Endodermal cell (in vitro differentiated cells): ENCODE measurements around the gene SGCD. TPM values are rescaled to one million over a fixed set of nuclear protein-coding genes. Genes with fewer than 3 reads are reported as not detected.

Source experiments
- DNase-seq: peaks from one replicate; pipeline ENCODE4 v3.0.0-alpha.2; 2017
- H3K27ac ChIP-seq: 2 replicates; pipeline ENCODE4 v1.5.1; 2013; ENCODE audit warnings: mild to moderate bottlenecking, low read depth, low read length, moderate library complexity
- H3K27me3 ChIP-seq: 2 replicates; pipeline ENCODE4 v1.6.1; 2013; ENCODE audit warnings: mild to moderate bottlenecking, low read length, moderate library complexity; ENCODE audit not compliant: insufficient read depth, control insufficient read depth, poor library complexity, severe bottlenecking
- H3K36me3 ChIP-seq: 2 replicates; pipeline ENCODE4 v1.7.0; 2013; ENCODE audit warnings: mild to moderate bottlenecking, low read length, moderate library complexity; ENCODE audit not compliant: control insufficient read depth, insufficient read depth
- H3K4me1 ChIP-seq: one replicate; pipeline ENCODE4 v1.7.0; 2013; ENCODE audit warnings: low read length; ENCODE audit not compliant: control insufficient read depth, insufficient read depth
- H3K4me3 ChIP-seq: 2 replicates; pipeline ENCODE4 v1.5.1; 2013; ENCODE audit warnings: mild to moderate bottlenecking, low read length, moderate library complexity
- H3K9ac ChIP-seq: 2 replicates; pipeline ENCODE4 v1.6.1; 2013; ENCODE audit warnings: mild to moderate bottlenecking, low read length, moderate library complexity; ENCODE audit not compliant: poor library complexity, severe bottlenecking; ENCODE audit errors: extremely low read depth
- H3K9me3 ChIP-seq: 2 replicates; pipeline ENCODE4 v1.6.1; 2013; ENCODE audit warnings: mild to moderate bottlenecking, low read length, moderate library complexity; ENCODE audit not compliant: control insufficient read depth
- H3K27ac Mint-ChIP-seq: 2 replicates; pipeline ENCODE4 v1.8.0; 2020; ENCODE audit warnings: mixed read lengths
- H3K27me3 Mint-ChIP-seq: 2 replicates; pipeline ENCODE4 v1.8.0; 2021; ENCODE audit warnings: mild to moderate bottlenecking, mixed read lengths; ENCODE audit not compliant: insufficient read depth
- H3K36me3 Mint-ChIP-seq: 2 replicates; pipeline ENCODE4 v1.8.0; 2020; ENCODE audit warnings: low read depth, mixed read lengths
- H3K4me1 Mint-ChIP-seq: 2 replicates; pipeline ENCODE4 v1.8.0; 2020; ENCODE audit warnings: mixed read lengths
- H3K4me3 Mint-ChIP-seq: 2 replicates; pipeline ENCODE4 v1.8.0; 2020; ENCODE audit warnings: mild to moderate bottlenecking, moderate library complexity, mixed read lengths
- H3K9me3 Mint-ChIP-seq: 2 replicates; pipeline ENCODE4 v1.8.0; 2020; ENCODE audit warnings: mild to moderate bottlenecking, mixed read lengths
- WGBS, 2 experiments: methylation state at CpG; one replicate each; pipeline versions ENCODE4 v1.1.5 to v1.1.7; 2013; ENCODE audit warnings: missing lambda C conversion rate in 2 of 2, mixed read lengths in 1 of 2; ENCODE audit not compliant: insufficient coverage in 1 of 2, insufficient read length in 1 of 2; 5-methylcytosine and 5-hydroxymethylcytosine counted together
- total RNA-seq, 2 donors: library from RNA; stranded (reverse); fragmentation: NEBNext Ultra II Directional in 1 of 2; extraction: Animal tissue kit (Norgen Biotek cat#: 25700) in 1 of 2; gene quantifications; 2 replicates in 1 of 2; 3 replicates in 1 of 2; pipeline ENCODE4 v1.2.1, GENCODE V29; 2021
- TF ChIP-seq, protein P1 (sequence below): fragments of 200-600 bp; sonication (generic); conservative IDR thresholded peaks from 2 replicates; pipeline ENCODE4 v1.5.0; 2021; ENCODE audit warnings: antibody characterized with exemption, mild to moderate bottlenecking

The SGCD gene
- total RNA-seq, 2 donors from 2014 or later: 0.04 to 0.42 TPM

DNA sequence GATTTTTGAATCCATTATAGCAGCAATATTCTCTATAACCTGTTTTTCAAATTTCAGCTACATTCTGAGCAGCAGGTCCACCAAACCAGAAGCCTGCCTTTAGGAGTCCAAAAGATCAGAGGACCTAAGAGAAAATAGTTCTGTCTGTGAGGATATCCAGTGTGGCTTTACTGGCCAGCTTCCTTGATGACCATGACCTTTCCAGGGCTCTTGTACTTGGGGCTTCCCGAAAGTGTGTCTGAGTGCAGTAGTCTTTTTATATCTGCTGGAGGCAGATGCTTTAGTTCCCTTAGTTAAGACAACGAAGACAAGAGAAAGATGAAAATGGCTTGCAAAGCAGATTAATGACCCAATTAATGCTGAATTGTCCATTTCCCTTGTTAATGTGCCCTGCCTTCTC, 72.4 kb downstream of the SGCD start:
- Mint-ChIP-seq H3K9me3 (peaks cover 10% of the 10 kb centered on the region), H3K27ac (no peak overlapping the region), H3K27me3 (no peaks in the 10 kb centered on the region), H3K36me3 (no peaks in the 10 kb centered on the region), H3K4me3 (no peak overlapping the region), H3K4me1 (no peaks in the 10 kb centered on the region)
- no peak for DNase-seq
- H3K4me3 ChIP-seq: no peak overlapping the region
- no peaks in the 10 kb centered on the region for H3K4me1 ChIP-seq
- WGBS, 2 experiments: 92 to 100% methylated on average over 1 to 2 of the region's 2 CpGs
- no peak overlapping the region for H3K9ac ChIP-seq
- no peak overlapping the region for H3K27ac ChIP-seq
- H3K27me3 ChIP-seq: no peaks in the 10 kb centered on the region
- no peaks in the 10 kb centered on the region for H3K9me3 ChIP-seq
- no peaks in the 10 kb centered on the region for H3K36me3 ChIP-seq
- TF ChIP-seq, protein P1, sequence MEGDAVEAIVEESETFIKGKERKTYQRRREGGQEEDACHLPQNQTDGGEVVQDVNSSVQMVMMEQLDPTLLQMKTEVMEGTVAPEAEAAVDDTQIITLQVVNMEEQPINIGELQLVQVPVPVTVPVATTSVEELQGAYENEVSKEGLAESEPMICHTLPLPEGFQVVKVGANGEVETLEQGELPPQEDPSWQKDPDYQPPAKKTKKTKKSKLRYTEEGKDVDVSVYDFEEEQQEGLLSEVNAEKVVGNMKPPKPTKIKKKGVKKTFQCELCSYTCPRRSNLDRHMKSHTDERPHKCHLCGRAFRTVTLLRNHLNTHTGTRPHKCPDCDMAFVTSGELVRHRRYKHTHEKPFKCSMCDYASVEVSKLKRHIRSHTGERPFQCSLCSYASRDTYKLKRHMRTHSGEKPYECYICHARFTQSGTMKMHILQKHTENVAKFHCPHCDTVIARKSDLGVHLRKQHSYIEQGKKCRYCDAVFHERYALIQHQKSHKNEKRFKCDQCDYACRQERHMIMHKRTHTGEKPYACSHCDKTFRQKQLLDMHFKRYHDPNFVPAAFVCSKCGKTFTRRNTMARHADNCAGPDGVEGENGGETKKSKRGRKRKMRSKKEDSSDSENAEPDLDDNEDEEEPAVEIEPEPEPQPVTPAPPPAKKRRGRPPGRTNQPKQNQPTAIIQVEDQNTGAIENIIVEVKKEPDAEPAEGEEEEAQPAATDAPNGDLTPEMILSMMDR: no peak

DNA sequence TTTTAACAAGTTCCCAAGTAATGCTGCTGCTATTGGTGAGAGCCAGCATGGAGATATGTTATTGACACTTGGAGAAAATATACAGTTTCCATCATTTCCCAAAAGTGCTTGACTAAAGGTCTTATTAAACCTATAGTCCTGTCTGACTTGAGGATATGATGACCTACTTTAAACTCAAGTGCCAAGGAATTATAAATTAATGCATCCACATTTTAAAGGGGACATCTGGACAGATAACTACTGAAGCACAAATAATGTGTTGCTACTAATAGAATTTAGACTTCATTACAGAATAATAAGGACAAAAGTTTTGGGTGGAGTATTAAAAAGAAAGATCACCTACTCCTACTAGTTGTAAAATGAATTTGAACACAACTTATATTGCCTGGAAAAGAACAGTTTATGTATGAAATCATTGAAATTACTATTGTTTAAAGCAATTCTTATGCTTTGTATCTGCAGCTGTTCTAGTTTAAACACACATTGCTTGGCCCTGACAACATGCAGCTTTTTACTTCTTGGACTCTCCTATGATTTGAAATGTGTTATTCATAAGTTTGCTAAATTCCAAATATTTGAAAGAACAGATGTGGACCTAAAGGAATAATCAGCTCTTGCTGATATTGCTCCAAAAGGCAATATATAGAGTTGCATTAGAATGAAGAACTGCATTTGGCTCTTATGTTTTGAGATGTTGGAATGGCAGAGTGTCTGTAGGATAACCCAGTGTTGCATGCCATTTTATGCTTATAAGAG, 73.4 kb downstream of the SGCD start:
- Histone ChIP-seq H3K27ac (no peak overlapping the region), H3K4me3 (no peak overlapping the region), H3K27me3 (no peaks in the 10 kb centered on the region), H3K36me3 (no peaks in the 10 kb centered on the region), H3K9me3 (no peaks in the 10 kb centered on the region), H3K9ac (no peak overlapping the region), H3K4me1 (no peaks in the 10 kb centered on the region)
- Mint-ChIP-seq H3K4me1 (no peaks in the 10 kb centered on the region), H3K9me3 (peaks cover 10% of the 10 kb centered on the region), H3K27ac (no peak overlapping the region), H3K36me3 (no peaks in the 10 kb centered on the region), H3K4me3 (no peak overlapping the region), H3K27me3 (no peaks in the 10 kb centered on the region)
- DNase-seq: no peak
- TF ChIP-seq, protein P1: no peak

DNA sequence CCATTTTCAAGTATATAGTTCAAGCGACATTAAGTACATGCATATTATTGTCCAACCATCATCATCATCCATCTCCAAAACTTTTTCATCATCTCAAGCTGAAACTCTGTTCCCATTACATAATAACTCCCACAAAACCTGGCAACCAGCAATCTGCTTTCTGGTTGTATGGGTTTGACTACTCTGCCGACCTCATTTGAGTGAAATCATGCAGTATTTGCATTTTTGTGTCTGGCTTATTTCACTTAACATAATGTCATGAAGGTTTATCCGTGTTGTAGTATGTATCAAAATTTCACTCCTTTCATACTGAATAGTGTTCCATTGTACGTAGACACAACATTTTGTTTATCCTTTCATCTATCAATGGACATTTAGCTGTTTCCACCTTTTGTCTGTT, 74.8 kb downstream of the SGCD start:
- Histone ChIP-seq H3K27me3 (no peaks in the 10 kb centered on the region), H3K4me3 (no peak overlapping the region), H3K4me1 (no peaks in the 10 kb centered on the region), H3K36me3 (no peaks in the 10 kb centered on the region), H3K27ac (no peak overlapping the region), H3K9me3 (no peaks in the 10 kb centered on the region), H3K9ac (no peak overlapping the region)
- TF ChIP-seq, protein P1: no peak
- no peak overlapping the region for H3K27ac Mint-ChIP-seq
- no peak for DNase-seq
- H3K4me1 Mint-ChIP-seq: no peaks in the 10 kb centered on the region
- peaks cover 9% of the 10 kb centered on the region for H3K9me3 Mint-ChIP-seq
- 86 to 92% methylated on average over 4 of the region's 4 CpGs for WGBS, 2 experiments
- H3K4me3 Mint-ChIP-seq: no peak overlapping the region
- H3K36me3 Mint-ChIP-seq: no peaks in the 10 kb centered on the region
- H3K27me3 Mint-ChIP-seq: no peaks in the 10 kb centered on the region
